Gastroesophageal sphincter (tissue), 4 donors: ENCODE results near the gene CAPN5. TPM values are rescaled to one million over a fixed set of nuclear protein-coding genes. Genes with fewer than 3 reads are reported as not detected.

Experiments
- ATAC-seq: fragments of 150-250 bp; one replicate; pipeline ENCODE4 v1.9.1; 2016; ENCODE audit warnings: mild to moderate bottlenecking, moderate library complexity
- H3K27ac ChIP-seq, 4 donors: fragments of 200-600 bp; sonication (generic) in 3 of 4; 1 replicate in 3 of 4; 2 replicates in 1 of 4; pipeline ENCODE4 v1.5.1; 2016 to 2019
- H3K27me3 ChIP-seq: fragments of 200-600 bp; sonication (generic); one replicate; pipeline ENCODE4 v1.5.1; 2019
- H3K36me3 ChIP-seq, 2 donors: fragments of 200-600 bp; sonication (generic); one replicate each; pipeline ENCODE4 v1.5.1; 2019; ENCODE audit warnings: control low read depth in 1 of 2
- H3K4me1 ChIP-seq, 3 donors: fragments of 200-600 bp; sonication (generic); 1 replicate in 2 of 3; 2 replicates in 1 of 3; pipeline ENCODE4 v1.5.1; 2016 to 2019; ENCODE audit warnings: control low read depth in 2 of 3
- H3K4me3 ChIP-seq, 2 donors: fragments of 200-600 bp; sonication (generic); one replicate each; pipeline ENCODE4 v1.5.1; 2019; ENCODE audit warnings: mild to moderate bottlenecking in 1 of 2, moderate library complexity in 1 of 2
- H3K9me3 ChIP-seq, 3 donors: fragments of 200-600 bp; sonication (generic); one replicate each; pipeline ENCODE4 v1.5.1; 2017 to 2019; ENCODE audit warnings: control low read depth in 2 of 3
- CTCF ChIP-seq, 4 experiments: fragments of 200-600 bp in 2 of 4; fragments of 450-650 bp in 2 of 4; sonication (generic) in 1 of 4; IDR thresholded peaks; one replicate each; pipeline ENCODE4 v1.5.1; 2017 to 2019; ENCODE audit warnings: antibody characterized with exemption in 4 of 4, mild to moderate bottlenecking in 2 of 4, moderate library complexity in 2 of 4
- EP300 ChIP-seq: sonication (generic); formaldehyde crosslinking; IDR thresholded peaks from one replicate; pipeline ENCODE4 v1.6.1; 2017; ENCODE audit warnings: antibody characterized with exemption, mild to moderate bottlenecking
- POLR2A ChIP-seq, 2 donors: fragments of 450-650 bp; IDR thresholded peaks; one replicate each; pipeline ENCODE4 v1.6.1; 2017; ENCODE audit warnings: antibody characterized with exemption in 2 of 2, mild to moderate bottlenecking in 2 of 2, moderate library complexity in 1 of 2
- POLR2AphosphoS5 ChIP-seq: sonication (generic); formaldehyde crosslinking; IDR thresholded peaks from one replicate; pipeline ENCODE4 v1.6.1; 2017; ENCODE audit warnings: antibody characterized with exemption
- WGBS, 2 donors: methylation state at CpG; one replicate each; pipeline ENCODE4 v1.1.5; 2018; ENCODE audit warnings: low coverage in 1 of 2; 5-methylcytosine and 5-hydroxymethylcytosine counted together
- total RNA-seq, 4 donors: library from RNA; depleted of rRNA; stranded (reverse); fragments of >200 nt; gene quantifications; one replicate each; pipeline ENCODE4 v1.1.0, GENCODE V29; 2016

Gene CAPN5
- total RNA-seq, 4 donors from 2014 or later: 4.1 to 9.4 (median 7.7) TPM

GRCh38 chr11:77031599-77031998 lies 35.2 kb upstream of the CAPN5 start:
- WGBS, 2 donors: 81 to 88% methylated on average over 3 of the region's 3 CpGs
- no peak for TF ChIP-seq EP300
- TF ChIP-seq POLR2AphosphoS5: no peak
- no peak for TF ChIP-seq CTCF (IDR thresholded peaks at IDR 0.05)
- no peak for TF ChIP-seq POLR2A (IDR thresholded peaks at IDR 0.05)
- H3K27ac ChIP-seq: no peak overlapping the region
- ATAC-seq: no peak
- H3K27me3 ChIP-seq: peaks cover 42% of the 10 kb centered on the region
- H3K36me3 ChIP-seq: no peaks in the 10 kb centered on the region
- H3K4me1 ChIP-seq: no peaks in the 10 kb centered on the region
- no peaks in the 10 kb centered on the region for H3K9me3 ChIP-seq
- no peak overlapping the region for H3K4me3 ChIP-seq

GRCh38 chr11:77035039-77035438 lies 31.7 kb upstream of the CAPN5 start:
- WGBS, 2 donors: 88% methylated on average over 2 of the region's 2 CpGs; no CpG with 5 or more reads in 1 of the 2 donors
- TF ChIP-seq POLR2AphosphoS5: no peak
- TF ChIP-seq EP300: no peak
- TF ChIP-seq POLR2A (IDR thresholded peaks at IDR 0.05): no peak
- no peak overlapping the region for H3K27ac ChIP-seq
- H3K4me3 ChIP-seq: no peak overlapping the region
- H3K27me3 ChIP-seq: peaks cover 68% of the 10 kb centered on the region
- no peaks in the 10 kb centered on the region for H3K9me3 ChIP-seq
- H3K4me1 ChIP-seq: peaks cover 0 to 10% (median 7%) of the 10 kb centered on the region in 3 donors
- H3K36me3 ChIP-seq: no peaks in the 10 kb centered on the region
- no peak for ATAC-seq

GRCh38 chr11:77035580-77035979 lies 31.2 kb upstream of the CAPN5 start:
- Histone ChIP-seq H3K4me1 (peaks cover 0 to 14% (median 8%) of the 10 kb centered on the region in 3 donors), H3K27ac (no peak overlapping the region), H3K36me3 (no peaks in the 10 kb centered on the region), H3K9me3 (no peaks in the 10 kb centered on the region), H3K4me3 (no peak overlapping the region), H3K27me3 (peaks cover 68% of the 10 kb centered on the region)
- no peak for TF ChIP-seq CTCF (IDR thresholded peaks at IDR 0.05)
- TF ChIP-seq POLR2AphosphoS5: no peak
- no peak for TF ChIP-seq POLR2A (IDR thresholded peaks at IDR 0.05)
- TF ChIP-seq EP300: no peak
- no peak for ATAC-seq
- 40 to 53% methylated on average over 5 of the region's 5 CpGs for WGBS, 2 donors

- Histone ChIP-seq H3K27ac (no peak overlapping the region), H3K4me3 (no peak overlapping the region), H3K27me3 (peaks cover 68% of the 10 kb centered on the region), H3K36me3 (no peaks in the 10 kb centered on the region), H3K4me1 (peaks cover 0 to 14% (median 8%) of the 10 kb centered on the region in 3 donors), H3K9me3 (no peaks in the 10 kb centered on the region)
- 71% methylated on average over 4 to 5 of the region's 5 CpGs for WGBS, 2 donors
- TF ChIP-seq POLR2A (IDR thresholded peaks at IDR 0.05): no peak
- no peak for TF ChIP-seq POLR2AphosphoS5
- TF ChIP-seq EP300: no peak
- no peak for TF ChIP-seq CTCF (IDR thresholded peaks at IDR 0.05)
- ATAC-seq: no peak
Observed at GRCh38 chr11:77036398-77036797, 30.4 kb upstream of the CAPN5 start.

- H3K4me3 ChIP-seq: no peak overlapping the region
- no peaks in the 10 kb centered on the region for H3K36me3 ChIP-seq
- 57 to 75% methylated on average over 5 to 10 of the region's 10 CpGs for WGBS, 2 donors
- H3K9me3 ChIP-seq: no peaks in the 10 kb centered on the region
- no peak for TF ChIP-seq EP300
- TF ChIP-seq POLR2A (IDR thresholded peaks at IDR 0.05): no peak
- TF ChIP-seq POLR2AphosphoS5: no peak
- no peak for TF ChIP-seq CTCF (IDR thresholded peaks at IDR 0.05)
- no peak overlapping the region for H3K27ac ChIP-seq
- peaks cover 0 to 14% (median 8%) of the 10 kb centered on the region in 3 donors for H3K4me1 ChIP-seq
- H3K27me3 ChIP-seq: peaks cover 69% of the 10 kb centered on the region
- ATAC-seq: no peak
Observed at GRCh38 chr11:77037057-77037456, 29.7 kb upstream of the CAPN5 start.
